ENCODE data around the gene RABEP2.

GRCh38 chr16:28918698-28919097 lies 6.3 kb downstream of the RABEP2 start:
- TF ChIP-seq CTCF (IDR thresholded peaks at IDR 0.05 in 8 of 11, conservative IDR thresholded peaks at IDR 0.05 in 3 of 11) (no peak), POLR2A (IDR thresholded peaks at IDR 0.05) (no peak)
